PC-9 (cell line): ENCODE results near the gene TFRC. TPM values are rescaled to one million over a fixed set of nuclear protein-coding genes. Genes with fewer than 3 reads are reported as not detected.
"Not testable (repeated sequence)": the region's sequence is repeated elsewhere in the genome, so short reads cannot be mapped to it uniquely, and the experiment has no call there.

ENCODE experiments used
- BruUV-seq: library from RNA; stranded (reverse); fragments of 400-500 nt; replicated peaks from 2 replicates; lab custom pipeline; 2021; lab: Mats Ljungman, UMichigan
- CTCF ChIA-PET: fragments of 300-600 bp; sonication (Branson Sonifier 250); formaldehyde crosslinking; loops from one replicate; lab custom pipeline; 2022; ENCODE audit warnings: antibody characterized with exemption; lab: Charles Lee
- POLR2A ChIA-PET: fragments of 300-600 bp; sonication (Branson Sonifier 250); formaldehyde crosslinking; loops from one replicate; lab custom pipeline; 2022; ENCODE audit warnings: antibody characterized with exemption; ENCODE audit not compliant: unreplicated experiment; lab: Charles Lee
- DNase-seq, 2 experiments: peaks; one replicate each; pipeline versions ENCODE4 v3.0.0 to v3.0.0-alpha.2; 2015 to 2022; ENCODE audit warnings: mixed read lengths in 1 of 2
- H2AFZ ChIP-seq: fragments of 200-600 bp; sonication (generic); 2 replicates; pipeline ENCODE4 v1.8.1; 2017; ENCODE audit warnings: antibody characterized with exemption
- H3F3A ChIP-seq: fragments of 200-600 bp; sonication (generic); 2 replicates; pipeline ENCODE4 v1.8.1; 2017; ENCODE audit warnings: antibody characterized with exemption, mild to moderate bottlenecking, low read depth; ENCODE audit not compliant: insufficient read depth
- H3K27ac ChIP-seq: fragments of 200-600 bp; sonication (generic); 2 replicates; pipeline ENCODE4 v1.6.1; 2016; ENCODE audit warnings: mixed run types
- H3K27me3 ChIP-seq: fragments of 200-600 bp; sonication (generic); 2 replicates; pipeline ENCODE4 v1.6.1; 2016; ENCODE audit warnings: low read depth, mixed run types; ENCODE audit not compliant: insufficient read depth
- H3K36me3 ChIP-seq: fragments of 200-600 bp; sonication (generic); 2 replicates; pipeline ENCODE4 v1.6.1; 2016; ENCODE audit warnings: low read depth, mixed run types
- H3K4me1 ChIP-seq: fragments of 200-600 bp; sonication (generic); replicated peaks from 2 replicates; pipeline ENCODE4 v1.6.1; 2016; ENCODE audit warnings: mixed run types; ENCODE audit not compliant: insufficient read depth
- H3K4me2 ChIP-seq: fragments of 200-600 bp; sonication (generic); 2 replicates; pipeline ENCODE4 v1.6.1; 2017; ENCODE audit warnings: mixed run types
- H3K4me3 ChIP-seq: fragments of 200-600 bp; sonication (generic); 2 replicates; pipeline ENCODE4 v1.6.1; 2016; ENCODE audit warnings: mixed run types
- H3K79me2 ChIP-seq: fragments of 200-600 bp; sonication (generic); 2 replicates; pipeline ENCODE4 v1.6.1; 2017; ENCODE audit warnings: low read depth, mixed run types
- H3K9me2 ChIP-seq: fragments of 200-600 bp; sonication (generic); 2 replicates; pipeline ENCODE4 v1.8.1; 2017; ENCODE audit warnings: mild to moderate bottlenecking; ENCODE audit not compliant: insufficient read depth
- H3K9me3 ChIP-seq: fragments of 200-600 bp; sonication (generic); 2 replicates; pipeline ENCODE4 v1.8.1; 2016; ENCODE audit warnings: low read depth; ENCODE audit not compliant: insufficient read depth
- H4K20me1 ChIP-seq: fragments of 200-600 bp; sonication (generic); 2 replicates; pipeline ENCODE4 v1.8.1; 2017; ENCODE audit not compliant: insufficient read depth
- EZH2 ChIP-seq: fragments of 200-600 bp; sonication (generic); IDR thresholded peaks from 2 replicates; pipeline ENCODE4 v1.8.0; 2017; ENCODE audit warnings: antibody characterized with exemption, low read depth
- intact Hi-C: fragments of 100-400 bp; cut with micrococcal nuclease; formaldehyde crosslinking; loops from one replicate; pipeline ENCODE4 v1.10.0; 2022; ENCODE audit not compliant: unreplicated experiment
- total RNA-seq: library from RNA; stranded (reverse); gene quantifications from 2 replicates; pipeline ENCODE4 v1.2.3, GENCODE V29; 2021
- TF ChIP-seq, protein P1 (sequence below): fragments of 200-600 bp; sonication (generic); conservative IDR thresholded peaks from 2 replicates; pipeline ENCODE4 v1.6.1; 2017; ENCODE audit warnings: mixed run types, antibody characterized with exemption, mild to moderate bottlenecking, moderate library complexity

The TFRC gene
- total RNA-seq, 1 experiment from 2014 or later, result 195 TPM

DNA sequence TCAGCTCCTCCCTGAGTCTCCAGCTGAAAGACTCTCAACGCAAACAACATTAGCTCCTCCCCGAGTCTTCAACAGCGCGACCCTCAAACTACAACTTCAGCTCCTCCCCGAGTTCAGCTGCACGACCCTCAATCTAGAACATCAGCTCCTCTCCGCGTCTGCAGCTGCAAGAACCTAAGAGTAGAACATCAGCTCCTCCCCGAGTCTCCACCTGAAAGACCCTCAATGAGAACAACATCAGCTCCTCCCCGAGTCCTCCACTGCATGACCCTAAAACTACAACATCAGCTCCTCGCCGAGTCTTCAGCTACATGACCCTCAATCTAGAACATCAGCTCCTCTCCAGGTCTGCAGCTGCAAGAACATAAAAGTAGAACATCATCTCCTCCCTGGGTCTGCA, 78.3 kb downstream of the TFRC start:
- Histone ChIP-seq H4K20me1 (no peaks in the 10 kb centered on the region), H3K4me1 (no peaks in the 10 kb centered on the region), H3K4me3 (no peak overlapping the region), H3K27ac (no peak overlapping the region), H2AFZ (no peak overlapping the region), H3K27me3 (peaks cover 79% of the 10 kb centered on the region), H3K79me2 (no peaks in the 10 kb centered on the region), H3K4me2 (no peak overlapping the region), H3K9me3 (no peaks in the 10 kb centered on the region), H3F3A (no peaks in the 10 kb centered on the region; the same call in 1 of the 2 replicates), H3K9me2 (no peaks in the 10 kb centered on the region), H3K36me3 (no peaks in the 10 kb centered on the region)
- ChIA-PET POLR2A (interaction anchor here (0.6 kb wide), 1 partner anchor 43 kb away, joined by 3 read pairs; no protein-coding TSS in a partner anchor), CTCF (interaction anchor here (0.8 kb wide), 1 partner anchor 61 kb away, joined by 6 read pairs; no protein-coding TSS in a partner anchor)
- no TSS peak for BruUV-seq
- DNase-seq, result no peak
- intact Hi-C loops, result loop anchor here (5.0 kb wide), 1 partner anchor 61 kb away; no protein-coding TSS in a partner anchor
- TF ChIP-seq, protein P1, sequence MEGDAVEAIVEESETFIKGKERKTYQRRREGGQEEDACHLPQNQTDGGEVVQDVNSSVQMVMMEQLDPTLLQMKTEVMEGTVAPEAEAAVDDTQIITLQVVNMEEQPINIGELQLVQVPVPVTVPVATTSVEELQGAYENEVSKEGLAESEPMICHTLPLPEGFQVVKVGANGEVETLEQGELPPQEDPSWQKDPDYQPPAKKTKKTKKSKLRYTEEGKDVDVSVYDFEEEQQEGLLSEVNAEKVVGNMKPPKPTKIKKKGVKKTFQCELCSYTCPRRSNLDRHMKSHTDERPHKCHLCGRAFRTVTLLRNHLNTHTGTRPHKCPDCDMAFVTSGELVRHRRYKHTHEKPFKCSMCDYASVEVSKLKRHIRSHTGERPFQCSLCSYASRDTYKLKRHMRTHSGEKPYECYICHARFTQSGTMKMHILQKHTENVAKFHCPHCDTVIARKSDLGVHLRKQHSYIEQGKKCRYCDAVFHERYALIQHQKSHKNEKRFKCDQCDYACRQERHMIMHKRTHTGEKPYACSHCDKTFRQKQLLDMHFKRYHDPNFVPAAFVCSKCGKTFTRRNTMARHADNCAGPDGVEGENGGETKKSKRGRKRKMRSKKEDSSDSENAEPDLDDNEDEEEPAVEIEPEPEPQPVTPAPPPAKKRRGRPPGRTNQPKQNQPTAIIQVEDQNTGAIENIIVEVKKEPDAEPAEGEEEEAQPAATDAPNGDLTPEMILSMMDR, result no peak
- TF ChIP-seq EZH2, result no peak

GRCh38 chr3:196002721-196003120, 79.2 kb downstream of the TFRC start:
- DNase-seq, BruUV-seq, H3F3A ChIP-seq, CTCF ChIA-PET, POLR2A ChIA-PET, H3K4me3 ChIP-seq, H3K27ac ChIP-seq, H3K9me3 ChIP-seq, H3K4me1 ChIP-seq, H4K20me1 ChIP-seq, H3K79me2 ChIP-seq, H3K36me3 ChIP-seq, H3K9me2 ChIP-seq, H2AFZ ChIP-seq, H3K4me2 ChIP-seq: not testable (repeated sequence)
- H3K27me3 ChIP-seq, result peaks cover 70% of the 10 kb centered on the region
- intact Hi-C loops, result loop anchor here (5.0 kb wide), 1 partner anchor 60 kb away; no protein-coding TSS in a partner anchor

GRCh38 chr3:196001240-196001639, 80.7 kb downstream of the TFRC start:
- H3F3A ChIP-seq, H3K79me2 ChIP-seq, H3K4me3 ChIP-seq, H4K20me1 ChIP-seq, BruUV-seq, H3K9me3 ChIP-seq, H3K4me1 ChIP-seq, H3K4me2 ChIP-seq, H3K9me2 ChIP-seq, H2AFZ ChIP-seq, DNase-seq, H3K36me3 ChIP-seq, H3K27ac ChIP-seq: not testable (repeated sequence)
- H3K27me3 ChIP-seq, result peaks cover 76% of the 10 kb centered on the region
- CTCF ChIA-PET, result interaction anchor here (0.6 to 1.0 kb wide), 2 partner anchors 60 to 61 kb away, joined by 4 to 7 read pairs; no protein-coding TSS in a partner anchor
- intact Hi-C loops, result loop anchor here (5.0 kb wide), 1 partner anchor 59 kb away; no protein-coding TSS in a partner anchor
- POLR2A ChIA-PET, result interaction anchor here (0.7 kb wide), 1 partner anchor 293 kb away, joined by 7 read pairs; no protein-coding TSS in a partner anchor

- H3K4me2 ChIP-seq, H3K9me3 ChIP-seq, H2AFZ ChIP-seq, H3F3A ChIP-seq, H3K4me3 ChIP-seq, H3K36me3 ChIP-seq, H4K20me1 ChIP-seq, H3K4me1 ChIP-seq, BruUV-seq, H3K27ac ChIP-seq, H3K79me2 ChIP-seq, H3K9me2 ChIP-seq, DNase-seq: not testable (repeated sequence)
- peaks cover 73% of the 10 kb centered on the region for H3K27me3 ChIP-seq
- ChIA-PET CTCF (interaction anchor here (0.6 kb wide), 1 partner anchor 60 kb away, joined by 7 read pairs; no protein-coding TSS in a partner anchor), POLR2A (interaction anchor here (0.7 kb wide), 1 partner anchor 60 kb away, joined by 5 read pairs; no protein-coding TSS in a partner anchor)
- intact Hi-C loops, result loop anchor here (5.0 kb wide), 1 partner anchor 58 kb away; no protein-coding TSS in a partner anchor
Observed at GRCh38 chr3:196000360-196000950, 81.4 kb downstream of the TFRC start.
